Body of pancreas (tissue), 4 donors: ENCODE data around the gene NRCAM. TPM values are rescaled to one million over a fixed set of nuclear protein-coding genes. Genes with fewer than 3 reads are reported as not detected.
A peak's percentile ranks its signal among the peaks of the same experiment; 100 is the strongest.

Experiments
- ATAC-seq: fragments of 150-250 bp; one replicate; pipeline ENCODE4 v1.9.1; 2016
- DNase-seq, 4 donors: peaks; one replicate each; pipeline ENCODE4 v3.0.0-alpha.2; 2019
- H3K27ac ChIP-seq, 4 donors: fragments of 200-600 bp; sonication (generic); 1 replicate in 3 of 4; 2 replicates in 1 of 4; pipeline versions ENCODE4 v1.5.1 to v1.6.1; 2016 to 2019; ENCODE audit warnings: mild to moderate bottlenecking in 1 of 4, mixed read lengths in 1 of 4, moderate library complexity in 1 of 4
- H3K27me3 ChIP-seq, 2 donors: fragments of 200-600 bp; sonication (generic); one replicate each; pipeline ENCODE4 v1.6.0; 2016; ENCODE audit warnings: mild to moderate bottlenecking in 1 of 2
- H3K36me3 ChIP-seq, 2 donors: fragments of 200-600 bp; sonication (generic); replicated peaks in 1 of 2; 2 replicates each; pipeline ENCODE4 v1.5.1; 2016; ENCODE audit warnings: low read depth in 2 of 2; ENCODE audit not compliant: insufficient read depth in 1 of 2
- H3K4me1 ChIP-seq: fragments of 200-600 bp; sonication (generic); one replicate; pipeline ENCODE4 v1.6.0; 2016
- H3K4me3 ChIP-seq, 2 donors: fragments of 200-600 bp; sonication (generic); 1 replicate in 1 of 2; 2 replicates in 1 of 2; pipeline ENCODE4 v1.5.1; 2016 to 2019
- H3K9me3 ChIP-seq, 3 donors: fragments of 200-600 bp; sonication (generic); 1 replicate in 2 of 3; 2 replicates in 1 of 3; pipeline ENCODE4 v1.5.1; 2016
- POLR2A ChIP-seq, 3 donors: fragments of 450-650 bp; IDR thresholded peaks; one replicate each; pipeline ENCODE4 v1.6.1; 2016; ENCODE audit warnings: antibody characterized with exemption in 3 of 3, mild to moderate bottlenecking in 2 of 3
- WGBS, 2 donors: methylation state at CpG; one replicate each; pipeline ENCODE4 v1.1.5; 2017; 5-methylcytosine and 5-hydroxymethylcytosine counted together
- intact Hi-C: fragments of 100-400 bp; cut with DNase I; formaldehyde crosslinking; loops from one replicate; pipeline ENCODE4 v1.15.1; 2023
- total RNA-seq, 2 donors: library from RNA; depleted of rRNA; stranded (reverse); fragments of >200 nt; gene quantifications; one replicate each; pipeline ENCODE4 v1.1.0, GENCODE V29; 2016
- TF ChIP-seq, protein P1 (sequence below), 7 experiments: fragments of 450-650 bp in 4 of 7; fragments of 200-600 bp in 3 of 7; sonication (generic) in 3 of 7; IDR thresholded peaks; one replicate each; pipeline ENCODE4 v1.5.1; 2016 to 2019; ENCODE audit warnings: antibody characterized with exemption in 7 of 7

NRCAM gene
- total RNA-seq, 2 donors from 2014 or later: 39.4 to 49.8 TPM

DNA sequence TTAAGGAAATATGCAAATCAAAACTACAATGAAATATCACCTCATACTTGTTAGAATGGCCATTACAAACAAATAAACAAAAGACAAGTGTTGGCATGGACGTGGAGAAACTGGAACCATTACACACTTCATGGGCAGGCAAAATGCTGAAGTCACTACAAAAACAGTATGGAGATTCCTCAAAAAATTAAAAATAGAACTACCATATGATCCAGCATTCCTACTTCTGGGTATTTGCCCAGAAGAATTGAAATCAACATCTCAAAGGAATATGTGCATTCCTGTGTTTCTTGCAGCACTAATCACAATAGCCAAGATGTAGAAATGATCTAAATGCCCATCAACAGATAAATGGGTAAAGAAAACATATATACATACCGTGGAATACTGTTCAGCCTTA is 83.6 kb downstream of the NRCAM start:
- no peak overlapping the region for H3K27ac ChIP-seq
- WGBS, 2 donors: 82 to 84% methylated on average over 2 of the region's 2 CpGs
- no peak for DNase-seq

DNA sequence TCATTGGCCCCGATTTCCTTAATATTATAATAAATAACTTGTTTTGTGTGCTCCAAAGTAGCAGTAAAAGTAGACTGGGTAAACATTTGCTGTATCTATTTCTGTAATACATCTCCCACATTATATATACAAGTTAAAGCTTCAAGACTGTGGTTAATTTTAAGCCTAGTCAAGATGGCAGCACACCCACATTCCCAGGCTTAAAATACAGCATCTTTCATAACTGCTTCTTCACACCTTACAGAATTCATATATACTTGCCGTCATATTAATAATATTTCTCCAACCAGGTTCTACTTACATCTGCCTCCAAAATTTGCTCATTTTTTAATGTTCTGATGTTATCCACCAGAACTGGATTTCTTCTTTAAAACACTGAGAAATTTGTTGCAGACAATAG is 85.6 kb downstream of the NRCAM start:
- H3K4me1 ChIP-seq: peaks cover 28% of the 10 kb centered on the region
- ATAC-seq (no peak), DNase-seq (no peak)
- TF ChIP-seq, protein P1, sequence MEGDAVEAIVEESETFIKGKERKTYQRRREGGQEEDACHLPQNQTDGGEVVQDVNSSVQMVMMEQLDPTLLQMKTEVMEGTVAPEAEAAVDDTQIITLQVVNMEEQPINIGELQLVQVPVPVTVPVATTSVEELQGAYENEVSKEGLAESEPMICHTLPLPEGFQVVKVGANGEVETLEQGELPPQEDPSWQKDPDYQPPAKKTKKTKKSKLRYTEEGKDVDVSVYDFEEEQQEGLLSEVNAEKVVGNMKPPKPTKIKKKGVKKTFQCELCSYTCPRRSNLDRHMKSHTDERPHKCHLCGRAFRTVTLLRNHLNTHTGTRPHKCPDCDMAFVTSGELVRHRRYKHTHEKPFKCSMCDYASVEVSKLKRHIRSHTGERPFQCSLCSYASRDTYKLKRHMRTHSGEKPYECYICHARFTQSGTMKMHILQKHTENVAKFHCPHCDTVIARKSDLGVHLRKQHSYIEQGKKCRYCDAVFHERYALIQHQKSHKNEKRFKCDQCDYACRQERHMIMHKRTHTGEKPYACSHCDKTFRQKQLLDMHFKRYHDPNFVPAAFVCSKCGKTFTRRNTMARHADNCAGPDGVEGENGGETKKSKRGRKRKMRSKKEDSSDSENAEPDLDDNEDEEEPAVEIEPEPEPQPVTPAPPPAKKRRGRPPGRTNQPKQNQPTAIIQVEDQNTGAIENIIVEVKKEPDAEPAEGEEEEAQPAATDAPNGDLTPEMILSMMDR (IDR thresholded peaks at IDR 0.05): no peak
- no peak for TF ChIP-seq POLR2A (IDR thresholded peaks at IDR 0.05)
- H3K4me3 ChIP-seq: no peak overlapping the region
- WGBS, 2 donors: 68 to 92% methylated on average over 2 of the region's 2 CpGs
- intact Hi-C loops: no loop called here
- no peak overlapping the region for H3K27ac ChIP-seq
- no peaks in the 10 kb centered on the region for H3K27me3 ChIP-seq
- no peaks in the 10 kb centered on the region for H3K9me3 ChIP-seq
- no peaks in the 10 kb centered on the region for H3K36me3 ChIP-seq

More for the DNA sequence above, 83.6 kb downstream of the NRCAM start:
- no peaks in the 10 kb centered on the region for H3K9me3 ChIP-seq
- no peak for ATAC-seq
- no peak overlapping the region for H3K4me3 ChIP-seq
- no peaks in the 10 kb centered on the region for H3K36me3 ChIP-seq
- intact Hi-C loops: no loop called here
- H3K27me3 ChIP-seq: no peaks in the 10 kb centered on the region
- no peak for TF ChIP-seq POLR2A (IDR thresholded peaks at IDR 0.05)
- TF ChIP-seq, protein P1 (IDR thresholded peaks at IDR 0.05): no peak
- peaks cover 20% of the 10 kb centered on the region for H3K4me1 ChIP-seq

DNA sequence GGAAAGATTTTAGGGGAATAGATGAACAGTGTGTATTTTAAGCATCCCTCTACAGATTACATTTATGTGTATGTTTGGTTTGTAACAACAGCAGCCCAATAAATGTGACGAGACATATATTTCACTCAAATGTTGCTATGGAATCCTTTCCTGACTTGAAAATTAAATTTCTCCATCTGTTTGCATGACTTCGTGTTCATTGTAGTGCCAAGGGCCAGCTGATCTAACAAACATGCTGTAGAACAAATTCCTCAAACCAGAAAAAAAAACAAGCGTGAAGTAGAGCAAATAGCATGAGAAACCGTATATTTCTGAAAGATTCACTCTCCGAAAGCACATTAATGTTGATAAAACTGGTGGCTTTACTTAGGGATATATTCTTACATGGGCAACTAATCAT is 87.8 kb downstream of the NRCAM start:
- no peak overlapping the region for H3K4me3 ChIP-seq
- ATAC-seq (peak; percentile 75), DNase-seq (peak in 3 of 4 donors; percentile 47 to 58 (median 57))
- H3K36me3 ChIP-seq: no peaks in the 10 kb centered on the region
- no peaks in the 10 kb centered on the region for H3K9me3 ChIP-seq
- H3K27me3 ChIP-seq: no peaks in the 10 kb centered on the region
- intact Hi-C loops: no loop called here
- WGBS, 2 donors: 30 to 38% methylated on average over 5 of the region's 5 CpGs
- H3K4me1 ChIP-seq: peaks cover 34% of the 10 kb centered on the region
- TF ChIP-seq POLR2A (IDR thresholded peaks at IDR 0.05): no peak
- TF ChIP-seq, protein P1 (IDR thresholded peaks at IDR 0.05): no peak
- peak overlapping the region; percentile 65 to 86 (median 68) for H3K27ac ChIP-seq

DNA sequence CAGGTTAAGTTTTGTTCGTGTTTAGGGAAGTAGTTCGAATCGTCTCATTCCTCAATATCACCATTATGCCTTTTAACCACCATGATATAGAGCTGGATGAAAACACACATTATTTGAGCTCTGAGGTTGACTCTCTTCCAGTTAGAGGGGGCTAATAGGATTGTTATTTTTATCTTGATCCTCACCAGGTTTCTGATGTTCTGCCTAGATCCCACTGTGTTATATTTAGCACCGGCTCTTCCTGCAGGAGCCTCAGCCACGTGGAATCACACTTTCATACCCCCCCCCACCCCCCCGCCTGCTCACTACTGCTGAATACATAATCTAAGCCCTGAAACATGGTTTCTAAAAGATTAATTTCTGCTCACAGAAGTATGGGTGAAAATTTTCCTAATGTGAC is 88.3 kb downstream of the NRCAM start:
- DNase-seq (peak in 2 of 4 donors; percentile 23 to 35), ATAC-seq (peak; percentile 79)
- Histone ChIP-seq H3K27me3 (no peaks in the 10 kb centered on the region), H3K4me1 (peaks cover 34% of the 10 kb centered on the region), H3K36me3 (no peaks in the 10 kb centered on the region), H3K9me3 (no peaks in the 10 kb centered on the region), H3K4me3 (no peak overlapping the region), H3K27ac (peak overlapping the region; percentile 65 to 86 (median 68))
- intact Hi-C loops: no loop called here
- TF ChIP-seq POLR2A (IDR thresholded peaks at IDR 0.05): no peak
- TF ChIP-seq, protein P1 (IDR thresholded peaks at IDR 0.05): no peak
- 26 to 38% methylated on average over 6 of the region's 6 CpGs for WGBS, 2 donors

DNA sequence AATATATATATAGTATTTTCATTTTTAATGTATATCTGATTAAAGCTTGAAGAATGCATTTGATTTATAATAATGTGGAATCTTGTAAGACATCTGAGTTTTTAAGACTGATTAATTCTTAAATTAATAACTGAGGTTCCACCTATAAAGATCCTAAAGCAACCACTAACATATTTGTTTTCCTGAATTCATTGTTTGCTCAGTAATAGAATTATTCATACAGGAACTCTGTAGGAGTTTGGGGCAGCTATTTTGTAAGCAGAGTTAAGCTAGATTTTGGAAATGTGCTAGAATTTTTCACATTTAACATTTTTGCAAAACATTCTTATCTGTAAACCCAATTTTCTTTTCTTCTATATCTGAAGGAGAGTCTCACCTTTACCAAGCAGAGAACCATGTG is 88.9 kb downstream of the NRCAM start:
- no peak for TF ChIP-seq POLR2A (IDR thresholded peaks at IDR 0.05)
- TF ChIP-seq, protein P1 (IDR thresholded peaks at IDR 0.05): no peak
- Histone ChIP-seq H3K4me1 (peaks cover 39% of the 10 kb centered on the region), H3K4me3 (no peak overlapping the region), H3K9me3 (no peaks in the 10 kb centered on the region), H3K27me3 (no peaks in the 10 kb centered on the region), H3K36me3 (no peaks in the 10 kb centered on the region), H3K27ac (peak overlapping the region; percentile 49 to 86 (median 68))
- intact Hi-C loops: no loop called here
- DNase-seq: no peak
- ATAC-seq: no peak
